HEK293T (cell line): Measurements from ENCODE around the gene FAF2.

Source experiments
- CTCF ChIA-PET: fragments of 350-600 bp; formaldehyde crosslinking; extraction: SDS; loops from one replicate; lab custom pipeline; 2021; ENCODE audit warnings: antibody characterized with exemption, inconsistent platforms; lab: Yijun Ruan, JAX
- POLR2A ChIA-PET: fragments of 350-600 bp; formaldehyde crosslinking; extraction: SDS; loops from one replicate; lab custom pipeline; 2020; ENCODE audit warnings: antibody characterized with exemption, inconsistent platforms; lab: Yijun Ruan, JAX
- DNase-seq: peaks from one replicate; pipeline ENCODE4 v3.0.0; 2012; ENCODE audit warnings: mixed read lengths; ENCODE audit errors: extremely low spot score
- ARNT ChIP-seq: fragments of 450-650 bp; IDR thresholded peaks from 2 replicates; pipeline ENCODE4 v1.6.1; 2017; ENCODE audit warnings: mild to moderate bottlenecking
- BHLHE40 ChIP-seq: fragments of 450-650 bp; IDR thresholded peaks from 2 replicates; pipeline ENCODE4 v1.6.1; 2016; ENCODE audit warnings: mild to moderate bottlenecking, moderate library complexity, borderline replicate concordance
- CTBP1 ChIP-seq: fragments of 450-650 bp; IDR thresholded peaks from 2 replicates; pipeline ENCODE4 v1.6.1; 2016; ENCODE audit warnings: borderline replicate concordance
- ELF4 ChIP-seq: fragments of 450-650 bp; IDR thresholded peaks from 2 replicates; pipeline ENCODE4 v1.6.1; 2017; ENCODE audit warnings: antibody characterized with exemption
- FOXA1 ChIP-seq: fragments of 450-650 bp; IDR thresholded peaks from 2 replicates; pipeline ENCODE4 v1.6.1; 2016; ENCODE audit warnings: mild to moderate bottlenecking
- FOXK2 ChIP-seq: fragments of 450-650 bp; IDR thresholded peaks from 2 replicates; pipeline ENCODE4 v1.6.1; 2016; ENCODE audit warnings: mild to moderate bottlenecking
- FOXM1 ChIP-seq: fragments of 450-650 bp; IDR thresholded peaks from 2 replicates; pipeline ENCODE4 v1.6.1; 2017; ENCODE audit warnings: mild to moderate bottlenecking, borderline replicate concordance
- HDGF ChIP-seq: fragments of 450-650 bp; IDR thresholded peaks from 2 replicates; pipeline ENCODE4 v1.6.1; 2017; ENCODE audit warnings: antibody characterized with exemption, borderline replicate concordance
- L3MBTL2 ChIP-seq: fragments of 450-650 bp; conservative IDR thresholded peaks from 2 replicates; pipeline ENCODE4 v1.6.1; 2016; ENCODE audit warnings: mild to moderate bottlenecking
- LEF1 ChIP-seq: fragments of 450-650 bp; IDR thresholded peaks from 2 replicates; pipeline ENCODE4 v1.6.1; 2017; ENCODE audit warnings: mild to moderate bottlenecking, borderline replicate concordance
- NFRKB ChIP-seq: fragments of 450-650 bp; IDR thresholded peaks from 2 replicates; pipeline ENCODE4 v1.6.1; 2016; ENCODE audit warnings: mild to moderate bottlenecking, moderate library complexity
- PKNOX1 ChIP-seq: fragments of 450-650 bp; IDR thresholded peaks from 2 replicates; pipeline ENCODE4 v1.6.1; 2016
- SP1 ChIP-seq: fragments of 450-650 bp; IDR thresholded peaks from 2 replicates; pipeline ENCODE4 v1.6.1; 2017
- SUZ12 ChIP-seq: fragments of 450-650 bp; IDR thresholded peaks from 2 replicates; pipeline ENCODE4 v1.6.1; 2016; ENCODE audit warnings: mild to moderate bottlenecking
- TARDBP ChIP-seq: fragments of 450-650 bp; IDR thresholded peaks from 2 replicates; pipeline ENCODE4 v1.6.1; 2016
- ZNF384 ChIP-seq: fragments of 450-650 bp; IDR thresholded peaks from 2 replicates; pipeline ENCODE4 v1.6.1; 2016

Gene FAF2

GRCh38 chr5:176513788-176514187 lies 65.6 kb downstream of the FAF2 start:
- TF ChIP-seq HDGF (no peak), NFRKB (no peak), ELF4 (no peak), FOXM1 (no peak), LEF1 (no peak), ARNT (no peak), SUZ12 (no peak), TARDBP (no peak)
- POLR2A ChIA-PET, result no interaction called here
- no peak for DNase-seq
- CTCF ChIA-PET, result interaction anchor here (1.2 kb wide), 1 partner anchor 29 kb away, joined by 3 read pairs; no protein-coding TSS in a partner anchor

GRCh38 chr5:176514244-176514950 lies 66.2 kb downstream of the FAF2 start:
- no peak for DNase-seq
- no peak for TF ChIP-seq BHLHE40
- TF ChIP-seq FOXK2, result no peak
- TF ChIP-seq TARDBP, result no peak
- TF ChIP-seq FOXM1, result no peak
- TF ChIP-seq ZNF384, result no peak
- no peak for TF ChIP-seq ELF4
- no peak for TF ChIP-seq LEF1
- TF ChIP-seq CTBP1, result no peak
- TF ChIP-seq SUZ12, result no peak
- no peak for TF ChIP-seq SP1
- TF ChIP-seq L3MBTL2, result no peak
- no peak for TF ChIP-seq FOXA1
- TF ChIP-seq HDGF, result no peak
- CTCF ChIA-PET, result interaction anchor here (1.2 kb wide), 1 partner anchor 28 kb away, joined by 3 read pairs; no protein-coding TSS in a partner anchor
- POLR2A ChIA-PET, result no interaction called here

GRCh38 chr5:176515396-176515795 lies 67.2 kb downstream of the FAF2 start:
- TF ChIP-seq HDGF (no peak), NFRKB (no peak)
- DNase-seq, result no peak
- POLR2A ChIA-PET, result no interaction called here
- CTCF ChIA-PET, result no interaction called here

- no peak for TF ChIP-seq SP1
- no peak for TF ChIP-seq SUZ12
- no peak for TF ChIP-seq CTBP1
- TF ChIP-seq ELF4, result no peak
- TF ChIP-seq FOXA1, result no peak
- no peak for TF ChIP-seq LEF1
- TF ChIP-seq HDGF, result no peak
- no peak for TF ChIP-seq FOXM1
- TF ChIP-seq PKNOX1, result no peak
- no peak for TF ChIP-seq BHLHE40
- no peak for TF ChIP-seq ZNF384
- no peak for TF ChIP-seq TARDBP
- TF ChIP-seq L3MBTL2, result no peak
- no peak for TF ChIP-seq ARNT
- TF ChIP-seq NFRKB, result no peak
- DNase-seq, result no peak
- ChIA-PET CTCF (no interaction called here), POLR2A (interaction anchor here (1.0 kb wide), 1 partner anchor 27 kb away, joined by 3 read pairs; no protein-coding TSS in a partner anchor)
These were observed 69.0 kb downstream of the FAF2 start for GRCh38 chr5:176517053-176517661.

- TF ChIP-seq PKNOX1 (no peak), ZNF384 (no peak), HDGF (no peak), FOXA1 (no peak), TARDBP (no peak), SP1 (no peak), ARNT (no peak), LEF1 (no peak)
- CTCF ChIA-PET, result no interaction called here
- no peak for DNase-seq
- POLR2A ChIA-PET, result interaction anchor here (1.5 kb wide), 1 partner anchor 23 kb away, joined by 6 read pairs; no protein-coding TSS in a partner anchor
These were observed 71.9 kb downstream of the FAF2 start for GRCh38 chr5:176519810-176520720.

- CTCF ChIA-PET, result no interaction called here
These were observed 73.1 kb downstream of the FAF2 start for GRCh38 chr5:176521286-176521685.

More at GRCh38 chr5:176521286-176521685, 73.1 kb downstream of the FAF2 start:
- TF ChIP-seq ZNF384 (no peak), CTBP1 (no peak), L3MBTL2 (no peak), ELF4 (no peak), FOXM1 (no peak), HDGF (no peak), SUZ12 (no peak), NFRKB (no peak), LEF1 (no peak), PKNOX1 (no peak), ARNT (no peak)
- POLR2A ChIA-PET, result interaction anchor here (0.8 to 1.5 kb wide), 2 partner anchors 15 to 22 kb away, joined by 6 to 8 read pairs; partner anchors contain the start of gene RNF44
- DNase-seq, result no peak
